Transverse colon (tissue), 4 donors: ENCODE data around the gene FAM13A. TPM values are rescaled to one million over a fixed set of nuclear protein-coding genes. Genes with fewer than 3 reads are reported as not detected.

ENCODE experiments used
- DNase-seq: peaks from one replicate; pipeline ENCODE4 v3.0.0-alpha.2; 2019
- H3K27ac ChIP-seq, 4 donors: fragments of 200-600 bp; sonication (generic); 2 replicates each; pipeline ENCODE4 v1.5.1; 2016 to 2018; ENCODE audit warnings: inconsistent platforms in 4 of 4
- H3K27me3 ChIP-seq: fragments of 200-600 bp; sonication (generic); 2 replicates; pipeline ENCODE4 v1.5.1; 2017; ENCODE audit warnings: inconsistent platforms
- H3K36me3 ChIP-seq, 4 donors: fragments of 200-600 bp; sonication (generic); 2 replicates each; pipeline ENCODE4 v1.5.1; 2017 to 2019; ENCODE audit warnings: inconsistent platforms in 4 of 4
- H3K4me1 ChIP-seq, 4 donors: fragments of 200-600 bp; sonication (generic); 2 replicates each; pipeline ENCODE4 v1.5.1; 2017 to 2020; ENCODE audit warnings: inconsistent platforms in 4 of 4
- H3K4me3 ChIP-seq, 4 donors: fragments of 200-600 bp; sonication (generic); 1 replicate in 1 of 4; 2 replicates in 3 of 4; pipeline versions ENCODE4 v1.5.1 to v1.6.1; 2017 to 2019; ENCODE audit warnings: inconsistent platforms in 4 of 4
- H3K9me3 ChIP-seq, 2 donors: fragments of 200-600 bp; sonication (generic); 2 replicates each; pipeline ENCODE4 v1.5.1; 2017 to 2019; ENCODE audit warnings: inconsistent platforms in 2 of 2
- CTCF ChIP-seq, 5 experiments: fragments of 200-600 bp in 3 of 5; fragments of 450-650 bp in 2 of 5; sonication (generic) in 3 of 5; IDR thresholded peaks; 1 replicate in 2 of 5; 2 replicates in 3 of 5; pipeline ENCODE4 v1.5.1; 2016 to 2017; ENCODE audit warnings: antibody characterized with exemption in 5 of 5, inconsistent platforms in 3 of 5, mild to moderate bottlenecking in 2 of 5, moderate library complexity in 1 of 5
- EP300 ChIP-seq: sonication (generic); formaldehyde crosslinking; IDR thresholded peaks from one replicate; pipeline ENCODE4 v1.6.1; 2017; ENCODE audit warnings: antibody characterized with exemption, low read depth
- POLR2A ChIP-seq: fragments of 450-650 bp; IDR thresholded peaks from one replicate; pipeline ENCODE4 v1.6.1; 2016; ENCODE audit warnings: antibody characterized with exemption, mild to moderate bottlenecking, moderate library complexity
- POLR2AphosphoS5 ChIP-seq, 3 donors: sonication (generic); formaldehyde crosslinking; IDR thresholded peaks; one replicate each; pipeline ENCODE4 v1.6.1; 2016; ENCODE audit warnings: antibody characterized with exemption in 3 of 3
- WGBS, 2 donors: methylation state at CpG; one replicate each; pipeline ENCODE4 v1.1.5; 2018; ENCODE audit warnings: low coverage in 1 of 2; 5-methylcytosine and 5-hydroxymethylcytosine counted together
- in situ Hi-C, 4 donors: fragments of 200-750 bp; cut with MboI; loops; one replicate each; pipeline versions ENCODE4 v1.15.0 to v1.15.1; 2017; ENCODE audit warnings: low sequenced_read_pairs in 3 of 4, low pct_ligation_motif_present in 1 of 4, low pct_unique_long_range_greater_than_20kb in 1 of 4
- intact Hi-C: fragments of 100-400 bp; cut with DNase I; formaldehyde crosslinking; loops from one replicate; pipeline ENCODE4 v1.15.1; 2023; ENCODE audit warnings: low total_unique reads
- total RNA-seq, 4 donors: library from RNA; depleted of rRNA; stranded (reverse); fragments of >200 nt; gene quantifications; one replicate each; pipeline ENCODE4 v1.1.0, GENCODE V29; 2016

The FAM13A gene
- total RNA-seq, 4 donors from 2014 or later, result 57.6 to 88.6 (median 67.6) TPM

- Histone ChIP-seq H3K4me3 (no peak overlapping the region), H3K36me3 (no peaks in the 10 kb centered on the region), H3K27ac (no peak overlapping the region), H3K4me1 (no peaks in the 10 kb centered on the region), H3K27me3 (no peaks in the 10 kb centered on the region), H3K9me3 (no peaks in the 10 kb centered on the region)
- in situ Hi-C loops (no loop called here), intact Hi-C loops (no loop called here)
- TF ChIP-seq CTCF (IDR thresholded peaks at IDR 0.05) (no peak), EP300 (no peak), POLR2A (no peak), POLR2AphosphoS5 (IDR thresholded peaks at IDR 0.05) (no peak)
- no peak for DNase-seq
- 86 to 94% methylated on average over 1 of the region's 1 CpG for WGBS, 2 donors
Measured at GRCh38 chr4:89099471-89099870, 42.5 kb upstream of the FAM13A start.

- no peaks in the 10 kb centered on the region for H3K36me3 ChIP-seq
- H3K9me3 ChIP-seq, result no peaks in the 10 kb centered on the region
- no peak overlapping the region for H3K27ac ChIP-seq
- no peak for TF ChIP-seq POLR2AphosphoS5 (IDR thresholded peaks at IDR 0.05)
- no peak for TF ChIP-seq POLR2A
- no peak for TF ChIP-seq EP300
- no peak for TF ChIP-seq CTCF (IDR thresholded peaks at IDR 0.05)
- H3K4me3 ChIP-seq, result no peak overlapping the region
- WGBS, 2 donors, result 88 to 93% methylated on average over 2 of the region's 2 CpGs
- DNase-seq, result no peak
- H3K27me3 ChIP-seq, result no peaks in the 10 kb centered on the region
- in situ Hi-C loops, result no loop called here
- H3K4me1 ChIP-seq, result no peaks in the 10 kb centered on the region
- intact Hi-C loops, result no loop called here
Measured at GRCh38 chr4:89099034-89099433, 42.0 kb upstream of the FAM13A start.

- TF ChIP-seq EP300, result no peak
- no peak for TF ChIP-seq POLR2A
- TF ChIP-seq POLR2AphosphoS5 (IDR thresholded peaks at IDR 0.05), result no peak
- in situ Hi-C loops (no loop called here), intact Hi-C loops (no loop called here)
- no peak for DNase-seq
- Histone ChIP-seq H3K27me3 (no peaks in the 10 kb centered on the region), H3K36me3 (no peaks in the 10 kb centered on the region), H3K4me3 (no peak overlapping the region), H3K9me3 (peaks cover 0 to 3% of the 10 kb centered on the region in 2 donors), H3K4me1 (no peaks in the 10 kb centered on the region), H3K27ac (no peak overlapping the region)
- whole genome bisulfite sequencing, 2 donors, result 89 to 90% methylated on average over 1 of the region's 1 CpG
Measured at GRCh38 chr4:89078300-89078699, 21.3 kb upstream of the FAM13A start.

GRCh38 chr4:89077761-89078160, 20.8 kb upstream of the FAM13A start:
- Histone ChIP-seq H3K4me3 (no peak overlapping the region), H3K4me1 (no peaks in the 10 kb centered on the region), H3K36me3 (no peaks in the 10 kb centered on the region), H3K27me3 (no peaks in the 10 kb centered on the region), H3K27ac (no peak overlapping the region), H3K9me3 (peaks cover 0 to 3% of the 10 kb centered on the region in 2 donors)
- intact Hi-C loops, result no loop called here
- no peak for DNase-seq
- in situ Hi-C loops, result no loop called here
- TF ChIP-seq CTCF (IDR thresholded peaks at IDR 0.05), result no peak
- TF ChIP-seq EP300, result no peak
- TF ChIP-seq POLR2A, result no peak
- no peak for TF ChIP-seq POLR2AphosphoS5 (IDR thresholded peaks at IDR 0.05)

GRCh38 chr4:89072921-89073320, 15.9 kb upstream of the FAM13A start:
- H3K4me1 ChIP-seq, result no peaks in the 10 kb centered on the region
- H3K27me3 ChIP-seq, result no peaks in the 10 kb centered on the region
- no peaks in the 10 kb centered on the region for H3K36me3 ChIP-seq
- in situ Hi-C loops, result no loop called here
- 20 to 95% methylated on average over 1 of the region's 1 CpG for WGBS, 2 donors
- H3K27ac ChIP-seq, result no peak overlapping the region
- intact Hi-C loops, result no loop called here
- H3K4me3 ChIP-seq, result no peak overlapping the region
- no peak for DNase-seq
- H3K9me3 ChIP-seq, result peaks cover 0 to 2% of the 10 kb centered on the region in 2 donors
- TF ChIP-seq EP300 (no peak), POLR2A (no peak), CTCF (IDR thresholded peaks at IDR 0.05) (no peak), POLR2AphosphoS5 (IDR thresholded peaks at IDR 0.05) (no peak)
